HG03039 (cell line): ENCODE measurements around the gene CASKIN1.
"Not testable (repeated sequence)": the region's sequence is repeated elsewhere in the genome, so short reads cannot be mapped to it uniquely, and the experiment has no call there.

Source experiments
- ATAC-seq: cut with Tn5 transposase; IDR thresholded peaks from one replicate; pipeline ENCODE4 v1.9.1; 2021; ENCODE audit warnings: mild to moderate bottlenecking, moderate library complexity; ENCODE audit not compliant: unreplicated experiment

CASKIN1 gene

GRCh38 chr16:2145843-2146242, 50.6 kb downstream of the CASKIN1 start:
- ATAC-seq, result no peak

GRCh38 chr16:2143878-2144485, 52.4 kb downstream of the CASKIN1 start:
- ATAC-seq, result no peak

DNA sequence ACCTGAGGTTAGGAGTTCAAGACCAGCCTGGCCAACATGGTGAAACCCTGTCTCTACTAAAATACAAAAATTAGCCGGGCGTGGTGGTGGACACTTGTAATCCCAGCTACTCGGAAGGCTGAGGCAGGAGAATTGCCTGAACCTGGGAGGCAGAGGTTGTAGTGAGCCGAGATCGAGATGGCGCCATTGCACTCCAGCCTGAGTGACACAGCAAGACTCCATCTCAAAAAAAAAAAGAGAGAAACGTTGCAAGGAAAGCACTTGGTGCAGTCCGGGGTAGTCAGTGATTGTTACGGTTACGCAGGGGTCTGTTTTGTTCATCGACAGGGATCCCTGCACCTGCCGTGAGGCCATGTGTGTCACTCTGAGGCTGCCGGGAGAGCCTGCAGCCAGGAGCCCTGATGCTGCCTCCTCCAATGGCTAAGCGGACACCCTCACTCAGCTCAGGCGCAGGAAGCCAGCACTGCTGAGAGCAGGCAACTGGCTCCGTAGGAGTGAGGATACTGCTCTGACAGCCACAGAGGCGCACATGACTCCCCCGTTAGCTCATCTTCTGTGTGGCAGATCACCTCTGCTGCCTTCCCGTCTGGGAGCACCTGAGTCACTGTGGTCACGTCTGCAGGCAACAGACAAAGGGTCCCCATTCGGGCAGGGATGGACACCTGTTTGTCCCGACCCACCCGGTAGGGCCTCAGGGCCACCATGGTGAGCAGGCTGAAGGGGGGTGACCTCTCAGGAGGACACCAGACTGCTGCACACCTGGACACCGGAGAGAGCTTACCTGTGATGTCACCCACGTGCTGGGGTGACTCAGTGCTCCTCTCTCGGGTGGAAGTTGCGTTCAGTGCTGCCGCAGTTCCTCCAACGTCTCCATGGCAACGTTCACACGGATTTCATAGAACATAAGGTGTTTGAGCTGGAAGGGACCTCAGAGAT, 53.2 kb downstream of the CASKIN1 start:
- no peak for ATAC-seq

GRCh38 chr16:2135770-2136490, 60.5 kb downstream of the CASKIN1 start, which contains the start of gene PKD1:
TSS of gene PKD1 (minus strand) at chr16:2135898. CDS start at chr16:2135689, 209 bp downstream.
- not testable (repeated sequence) for ATAC-seq

- not testable (repeated sequence) for ATAC-seq
Observed at GRCh38 chr16:2135071-2135470, 61.3 kb downstream of the CASKIN1 start.

- not testable (repeated sequence) for ATAC-seq
Observed at GRCh38 chr16:2133797-2134196, 62.6 kb downstream of the CASKIN1 start.

- not testable (repeated sequence) for ATAC-seq
Observed at GRCh38 chr16:2129890-2130447, 66.4 kb downstream of the CASKIN1 start.

GRCh38 chr16:2129251-2129650, 67.2 kb downstream of the CASKIN1 start:
- ATAC-seq, result not testable (repeated sequence)

DNA sequence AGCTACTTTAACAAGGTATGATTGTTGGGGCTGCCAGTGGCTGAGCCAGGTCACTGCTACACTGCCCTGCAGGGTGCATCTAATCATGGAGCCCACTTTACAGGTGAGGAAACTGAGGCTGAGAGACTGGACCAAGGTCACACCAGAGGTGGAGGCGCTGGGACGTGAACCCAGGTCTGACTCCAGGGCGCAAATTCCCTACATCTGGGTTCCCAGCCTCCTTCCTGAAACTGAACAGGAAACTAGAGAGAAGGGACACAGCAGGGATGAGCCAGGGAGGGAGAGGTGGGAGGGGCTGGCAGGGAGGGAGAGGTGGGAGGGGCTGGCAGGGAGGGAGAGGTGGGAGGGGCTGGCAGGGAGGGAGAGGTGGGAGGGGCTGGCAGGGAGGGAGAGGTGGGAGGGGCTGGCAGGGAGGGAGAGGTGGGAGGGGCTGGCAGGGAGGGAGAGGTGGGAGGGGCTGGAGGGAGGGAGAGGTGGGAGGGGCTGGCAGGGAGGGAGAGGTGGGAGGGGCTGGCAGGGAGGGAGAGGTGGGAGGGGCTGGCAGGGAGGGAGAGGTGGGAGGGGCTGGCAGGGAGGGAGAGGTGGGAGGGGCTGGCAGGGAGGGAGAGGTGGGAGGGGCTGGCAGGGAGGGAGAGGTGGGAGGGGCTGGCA, 68.7 kb downstream of the CASKIN1 start:
- ATAC-seq, result not testable (repeated sequence)
